CD14-positive monocyte (primary cell): ENCODE results near the gene IDH1. TPM values are rescaled to one million over a fixed set of nuclear protein-coding genes. Genes with fewer than 3 reads are reported as not detected.

Source experiments
- DNase-seq, 3 donors: peaks; one replicate each; pipeline ENCODE4 v3.0.0-alpha.2; 2011 to 2022
- H2AFZ ChIP-seq: 2 replicates; pipeline ENCODE4 v1.6.0; 2012; ENCODE audit warnings: mild to moderate bottlenecking, low read depth, low read length, inconsistent platforms; ENCODE audit not compliant: insufficient read depth, poor library complexity, severe bottlenecking
- H3K27ac ChIP-seq, 2 donors: 1 replicate in 1 of 2; 2 replicates in 1 of 2; pipeline ENCODE4 v1.5.1; 2012 to 2013; ENCODE audit warnings: low read length in 2 of 2, control low read depth in 1 of 2, inconsistent platforms in 1 of 2, low read depth in 1 of 2, mild to moderate bottlenecking in 1 of 2
- H3K27me3 ChIP-seq, 2 donors: one replicate each; pipeline versions ENCODE4 v1.6.0 to v1.6.1; 2011 to 2013; ENCODE audit warnings: low read length in 2 of 2; ENCODE audit not compliant: control insufficient read depth in 2 of 2, insufficient read depth in 2 of 2
- H3K36me3 ChIP-seq, 2 donors: replicated peaks in 1 of 2; 1 replicate in 1 of 2; 2 replicates in 1 of 2; pipeline versions ENCODE4 v1.5.1 to v1.6.1; 2012 to 2013; ENCODE audit warnings: low read length in 2 of 2, control low read depth in 1 of 2, inconsistent platforms in 1 of 2, mild to moderate bottlenecking in 1 of 2; ENCODE audit not compliant: insufficient read depth in 2 of 2, control insufficient read depth in 1 of 2
- H3K4me1 ChIP-seq, 2 donors: 1 replicate in 1 of 2; 2 replicates in 1 of 2; pipeline versions ENCODE4 v1.5.1 to v1.6.1; 2012 to 2013; ENCODE audit warnings: low read length in 2 of 2, control low read depth in 1 of 2, inconsistent platforms in 1 of 2, mild to moderate bottlenecking in 1 of 2, moderate library complexity in 1 of 2; ENCODE audit not compliant: insufficient read depth in 2 of 2, control insufficient read depth in 1 of 2
- H3K4me2 ChIP-seq: replicated peaks from 2 replicates; pipeline ENCODE3; 2012; ENCODE audit warnings: low read length, moderate library complexity, mild to moderate bottlenecking; ENCODE audit not compliant: poor library complexity, severe bottlenecking; ENCODE audit errors: extremely low read depth
- H3K4me3 ChIP-seq, 3 experiments: fragments of 200-600 bp in 1 of 3; sonication (generic) in 1 of 3; replicated peaks in 1 of 3; 1 replicate in 2 of 3; 2 replicates in 1 of 3; pipeline ENCODE4 v1.5.1; 2011 to 2013; ENCODE audit warnings: low read length in 3 of 3, mild to moderate bottlenecking in 3 of 3, control low read depth in 2 of 3, low read depth in 2 of 3, inconsistent platforms in 1 of 3, moderate library complexity in 1 of 3
- H3K79me2 ChIP-seq: 2 replicates; pipeline ENCODE4 v1.6.0; 2012; ENCODE audit warnings: mild to moderate bottlenecking, control low read depth, inconsistent platforms, low read length, moderate library complexity; ENCODE audit not compliant: insufficient read depth
- H3K9ac ChIP-seq: 2 replicates; pipeline ENCODE4 v1.6.0; 2017; ENCODE audit warnings: low read length, mild to moderate bottlenecking; ENCODE audit not compliant: insufficient read depth, poor library complexity, severe bottlenecking
- H3K9me3 ChIP-seq, 2 donors: replicated peaks in 1 of 2; 1 replicate in 1 of 2; 2 replicates in 1 of 2; pipeline versions ENCODE4 v1.5.1 to v1.6.1; 2012 to 2013; ENCODE audit warnings: low read length in 2 of 2, control low read depth in 1 of 2; ENCODE audit not compliant: control insufficient read depth in 1 of 2, insufficient read depth in 1 of 2
- H4K20me1 ChIP-seq: 2 replicates; pipeline ENCODE4 v1.6.0; 2012; ENCODE audit warnings: mild to moderate bottlenecking, low read length, control low read depth, moderate library complexity; ENCODE audit not compliant: insufficient read depth
- H3K27ac Mint-ChIP-seq, 7 donors: one replicate each; pipeline ENCODE4 v1.8.0; 2020; ENCODE audit warnings: mild to moderate bottlenecking in 7 of 7, mixed read lengths in 7 of 7, moderate library complexity in 6 of 7, inconsistent platforms in 2 of 7
- H3K27me3 Mint-ChIP-seq, 3 donors: one replicate each; pipeline ENCODE4 v1.8.0; 2021 to 2022; ENCODE audit warnings: low read depth in 3 of 3, mild to moderate bottlenecking in 3 of 3, mixed read lengths in 3 of 3, moderate library complexity in 3 of 3, inconsistent platforms in 1 of 3
- H3K36me3 Mint-ChIP-seq, 2 donors: one replicate each; pipeline ENCODE4 v1.8.0; 2020; ENCODE audit warnings: mixed read lengths in 2 of 2, inconsistent platforms in 1 of 2, mild to moderate bottlenecking in 1 of 2
- H3K4me1 Mint-ChIP-seq: one replicate; pipeline ENCODE4 v1.8.0; 2020; ENCODE audit warnings: mild to moderate bottlenecking, mixed read lengths
- H3K4me3 Mint-ChIP-seq, 2 donors: one replicate each; pipeline ENCODE4 v1.8.0; 2020; ENCODE audit warnings: mild to moderate bottlenecking in 2 of 2, mixed read lengths in 2 of 2, moderate library complexity in 1 of 2
- H3K9me3 Mint-ChIP-seq, 7 donors: one replicate each; pipeline ENCODE4 v1.8.0; 2020 to 2022; ENCODE audit warnings: mixed read lengths in 7 of 7, mild to moderate bottlenecking in 6 of 7, moderate library complexity in 6 of 7, inconsistent platforms in 2 of 7
- CTCF ChIP-seq: fragments of 200-600 bp; IDR thresholded peaks from one replicate; pipeline ENCODE4 v1.8.0; 2022; ENCODE audit warnings: antibody characterized with exemption, mild to moderate bottlenecking
- WGBS: methylation state at CpG from one replicate; pipeline ENCODE4 v1.1.5; 2013; ENCODE audit warnings: missing lambda C conversion rate; ENCODE audit not compliant: insufficient coverage; 5-methylcytosine and 5-hydroxymethylcytosine counted together
- intact Hi-C, 2 donors: fragments of 100-400 bp; cut with micrococcal nuclease; formaldehyde crosslinking; loops; one replicate each; pipeline versions ENCODE4 v1.15.0 to v1.15.1; 2023
- polyA plus RNA-seq, 3 donors: library from polyadenylated mRNA; depleted of rRNA in 1 of 3; unstranded in 2 of 3; stranded (reverse) in 1 of 3; fragments of 300-500 nt in 2 of 3; fragments of >200 nt in 1 of 3; fragmentation: Illumina TruSeq in 2 of 3; gene quantifications; 1 replicate in 2 of 3; 2 replicates in 1 of 3; pipeline ENCODE4 v1.2.3, GENCODE V29; 2012 to 2021

The IDH1 gene
- polyA plus RNA-seq, 3 donors, result 33.6 to 120 (median 115) TPM

- intact Hi-C loops, result no loop called here
- H3K79me2 ChIP-seq, result peaks cover 47% of the 10 kb centered on the region
- no peak overlapping the region for H3K27ac Mint-ChIP-seq
- no peak for DNase-seq
- H3K9me3 ChIP-seq, result no peaks in the 10 kb centered on the region
- no peaks in the 10 kb centered on the region for H3K27me3 Mint-ChIP-seq
- no peaks in the 10 kb centered on the region for H4K20me1 ChIP-seq
- no peak overlapping the region for H2AFZ ChIP-seq
- TF ChIP-seq CTCF, result no peak
- H3K4me3 Mint-ChIP-seq, result no peak overlapping the region
- H3K27me3 ChIP-seq, result no peaks in the 10 kb centered on the region
- peaks cover 96 to 100% of the 10 kb centered on the region in 2 donors for H3K36me3 ChIP-seq
- H3K4me1 ChIP-seq, result no peaks in the 10 kb centered on the region
- no peak overlapping the region for H3K27ac ChIP-seq
- peaks cover 81 to 97% of the 10 kb centered on the region in 2 donors for H3K36me3 Mint-ChIP-seq
- no peaks in the 10 kb centered on the region for H3K9me3 Mint-ChIP-seq
- H3K4me1 Mint-ChIP-seq, result peaks cover 3% of the 10 kb centered on the region
- H3K4me2 ChIP-seq, result no peak overlapping the region
- H3K9ac ChIP-seq, result no peak overlapping the region
- no peak overlapping the region for H3K4me3 ChIP-seq
Measured at GRCh38 chr2:208244422-208244821, 10.4 kb downstream of the IDH1 start.

GRCh38 chr2:208240619-208241209 lies 14.2 kb downstream of the IDH1 start:
- Histone ChIP-seq H3K79me2 (peaks cover 17% of the 10 kb centered on the region), H3K4me1 (no peaks in the 10 kb centered on the region), H3K27ac (no peak overlapping the region), H3K9ac (no peak overlapping the region), H3K4me3 (no peak overlapping the region), H3K9me3 (no peaks in the 10 kb centered on the region), H3K27me3 (no peaks in the 10 kb centered on the region), H2AFZ (no peak overlapping the region), H3K36me3 (peaks cover 93 to 100% of the 10 kb centered on the region in 2 donors), H4K20me1 (no peaks in the 10 kb centered on the region), H3K4me2 (no peak overlapping the region)
- H3K36me3 Mint-ChIP-seq, result peaks cover 82 to 97% of the 10 kb centered on the region in 2 donors
- peak overlapping the region in 2 of 7 donors; percentile 22 to 30 for H3K27ac Mint-ChIP-seq
- no peak for DNase-seq
- WGBS, result 100% methylated on average over 1 of the region's 3 CpGs
- no peak overlapping the region for H3K4me3 Mint-ChIP-seq
- H3K9me3 Mint-ChIP-seq, result peaks cover 0 to 2% (median 0%) of the 10 kb centered on the region in 7 donors
- H3K27me3 Mint-ChIP-seq, result peaks cover 0 to 1% (median 0%) of the 10 kb centered on the region in 3 donors
- intact Hi-C loops, result no loop called here
- H3K4me1 Mint-ChIP-seq, result peaks cover under 1% of the 10 kb centered on the region
- no peak for TF ChIP-seq CTCF
